ENCODE results near the gene SAMD4B.

DNA sequence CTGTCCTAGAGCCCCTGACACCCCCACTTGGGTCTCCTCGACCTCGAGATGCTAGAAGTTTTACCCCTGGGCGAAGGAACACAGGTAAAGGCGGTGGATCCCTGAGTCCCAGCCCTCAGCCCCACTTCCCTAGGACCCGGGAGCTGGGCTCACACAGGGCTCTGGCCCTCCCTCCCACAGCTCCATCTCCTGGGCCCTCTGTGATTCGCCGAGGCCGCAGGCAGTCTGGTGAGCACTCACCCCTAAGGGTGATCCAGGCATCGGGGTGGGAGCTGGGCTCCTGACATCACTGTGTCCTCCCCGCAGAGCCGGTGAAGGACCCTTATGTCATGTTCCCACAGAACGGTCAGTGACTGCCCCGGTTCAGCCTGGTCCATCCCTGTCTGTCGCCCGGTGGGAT is 78.5 kb downstream of the SAMD4B start:
- TF ChIP-seq, protein P1, sequence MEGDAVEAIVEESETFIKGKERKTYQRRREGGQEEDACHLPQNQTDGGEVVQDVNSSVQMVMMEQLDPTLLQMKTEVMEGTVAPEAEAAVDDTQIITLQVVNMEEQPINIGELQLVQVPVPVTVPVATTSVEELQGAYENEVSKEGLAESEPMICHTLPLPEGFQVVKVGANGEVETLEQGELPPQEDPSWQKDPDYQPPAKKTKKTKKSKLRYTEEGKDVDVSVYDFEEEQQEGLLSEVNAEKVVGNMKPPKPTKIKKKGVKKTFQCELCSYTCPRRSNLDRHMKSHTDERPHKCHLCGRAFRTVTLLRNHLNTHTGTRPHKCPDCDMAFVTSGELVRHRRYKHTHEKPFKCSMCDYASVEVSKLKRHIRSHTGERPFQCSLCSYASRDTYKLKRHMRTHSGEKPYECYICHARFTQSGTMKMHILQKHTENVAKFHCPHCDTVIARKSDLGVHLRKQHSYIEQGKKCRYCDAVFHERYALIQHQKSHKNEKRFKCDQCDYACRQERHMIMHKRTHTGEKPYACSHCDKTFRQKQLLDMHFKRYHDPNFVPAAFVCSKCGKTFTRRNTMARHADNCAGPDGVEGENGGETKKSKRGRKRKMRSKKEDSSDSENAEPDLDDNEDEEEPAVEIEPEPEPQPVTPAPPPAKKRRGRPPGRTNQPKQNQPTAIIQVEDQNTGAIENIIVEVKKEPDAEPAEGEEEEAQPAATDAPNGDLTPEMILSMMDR (IDR thresholded peaks at IDR 0.05): no peak
- no peak for TF ChIP-seq EP300 (IDR thresholded peaks at IDR 0.05; ENCODE audit: low read depth)
- no peak for TF ChIP-seq POLR2AphosphoS5 (IDR thresholded peaks at IDR 0.05)
